ENCODE results near the gene RALGPS1.

RALGPS1 gene

DNA sequence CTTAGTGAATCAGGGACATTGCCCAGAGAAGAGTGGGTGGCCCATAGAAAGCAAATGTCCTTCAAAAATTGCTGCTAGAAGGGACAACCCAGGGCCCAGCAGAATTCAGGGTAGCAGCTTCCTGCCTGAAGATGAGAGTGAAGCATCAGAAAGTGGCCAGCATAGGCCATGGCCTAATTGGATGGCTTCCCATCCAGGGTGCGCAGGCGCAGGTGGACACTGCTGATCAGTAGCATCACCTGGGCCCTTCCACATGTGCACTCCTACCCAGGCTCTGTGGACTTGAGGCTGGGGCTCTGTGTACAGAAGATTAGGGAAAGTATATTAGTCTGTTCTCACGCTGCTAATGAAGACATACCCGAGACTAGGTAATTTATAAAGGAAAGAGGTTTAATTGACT is 291.4 kb downstream of the RALGPS1 start:
- DNase-seq (ENCODE audit: low spot score), result no peak

DNA sequence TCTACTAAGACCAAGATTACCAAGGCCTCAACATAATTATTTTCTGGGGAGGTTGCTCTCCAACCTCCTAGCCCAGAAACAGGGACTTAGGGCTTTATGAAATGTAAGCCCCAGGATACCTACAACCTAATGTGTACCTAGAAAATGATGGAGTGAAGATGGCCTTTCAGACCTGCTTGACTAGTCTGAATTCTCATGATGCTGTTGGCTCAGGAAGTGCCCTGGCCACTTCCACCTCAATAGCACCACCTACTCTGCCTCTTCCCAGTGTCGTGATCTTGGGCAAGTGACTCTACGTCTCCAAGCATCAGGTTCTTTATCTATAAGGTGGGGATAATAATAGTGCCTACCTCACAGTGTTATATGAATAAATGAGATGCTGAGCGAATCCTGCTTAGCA is 292.1 kb downstream of the RALGPS1 start:
- DNase-seq (ENCODE audit: low spot score), result no peak

DNA sequence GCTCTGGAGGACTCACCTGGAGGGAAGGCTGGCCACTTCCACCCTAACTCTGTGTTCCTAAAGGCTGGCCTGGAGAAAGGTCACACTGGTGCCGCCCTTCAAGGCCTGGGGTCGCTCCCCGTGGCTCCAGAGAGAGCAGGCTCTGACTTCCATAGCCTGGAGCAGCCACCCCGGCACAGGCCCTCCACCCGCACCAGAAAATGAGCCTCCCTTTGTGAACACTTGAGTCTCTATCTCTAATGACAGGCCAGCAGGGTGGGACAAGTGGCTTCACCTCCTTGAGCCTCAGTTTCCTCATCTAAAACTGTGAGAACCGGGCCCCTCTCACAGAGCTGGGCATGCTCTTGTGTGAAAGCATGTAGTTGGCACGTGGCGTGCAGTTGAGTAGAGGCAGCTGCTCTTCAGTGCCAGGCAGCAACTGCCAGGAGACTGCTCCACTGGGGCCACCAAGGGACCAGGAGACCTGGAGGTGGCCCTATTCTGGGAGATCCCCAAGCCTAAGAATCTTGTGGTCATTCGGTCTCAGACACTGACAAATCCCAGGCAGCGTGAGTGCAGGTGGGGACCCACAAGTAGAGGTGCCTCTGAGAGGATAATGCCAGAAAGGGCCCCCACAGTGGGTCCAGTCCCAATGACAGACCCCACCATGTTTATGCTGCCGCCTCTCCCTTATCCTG is 293.3 kb downstream of the RALGPS1 start:
- DNase-seq (ENCODE audit: low spot score), result no peak

DNA sequence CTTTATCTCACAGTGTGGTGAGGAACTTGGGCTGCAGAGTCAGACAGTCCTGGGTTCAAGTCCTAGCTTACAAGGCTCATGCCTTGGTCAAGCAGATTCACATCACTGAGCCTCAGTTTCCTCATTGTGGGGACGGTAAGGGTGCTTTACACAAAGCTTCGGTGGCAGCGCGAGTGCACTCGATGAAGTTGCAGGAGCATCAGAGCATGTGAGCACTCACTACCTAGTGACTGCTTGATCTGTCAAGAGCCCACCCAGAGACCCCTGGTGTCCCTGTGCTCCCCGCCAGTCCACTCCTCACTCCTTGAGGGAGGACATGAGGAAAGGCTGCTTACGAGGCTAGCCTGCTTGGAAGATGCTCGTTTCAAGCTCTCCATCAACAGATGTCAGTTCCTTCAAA is 293.8 kb downstream of the RALGPS1 start:
- DNase-seq (ENCODE audit: low spot score), result no peak

DNA sequence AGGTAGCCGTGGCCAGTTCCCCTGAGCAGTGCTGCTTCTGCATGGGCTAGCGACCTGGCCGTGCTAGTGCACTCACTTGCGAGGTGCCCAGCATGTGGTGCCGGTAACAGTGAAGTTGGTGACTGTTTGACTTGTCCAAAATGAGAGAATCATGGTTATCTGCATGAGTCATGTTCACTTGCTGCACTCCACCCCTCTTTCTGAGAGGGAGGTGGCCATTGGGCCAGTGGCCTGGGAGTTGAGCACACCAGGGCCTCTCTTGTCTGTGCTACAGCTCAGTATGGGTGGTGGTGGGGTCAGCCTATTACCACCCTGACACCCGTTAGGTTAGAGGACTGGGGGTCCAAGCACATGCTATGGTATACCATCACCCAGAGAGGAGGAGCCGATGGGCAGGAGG is 294.6 kb downstream of the RALGPS1 start:
- no peak for DNase-seq (ENCODE audit: low spot score)

DNA sequence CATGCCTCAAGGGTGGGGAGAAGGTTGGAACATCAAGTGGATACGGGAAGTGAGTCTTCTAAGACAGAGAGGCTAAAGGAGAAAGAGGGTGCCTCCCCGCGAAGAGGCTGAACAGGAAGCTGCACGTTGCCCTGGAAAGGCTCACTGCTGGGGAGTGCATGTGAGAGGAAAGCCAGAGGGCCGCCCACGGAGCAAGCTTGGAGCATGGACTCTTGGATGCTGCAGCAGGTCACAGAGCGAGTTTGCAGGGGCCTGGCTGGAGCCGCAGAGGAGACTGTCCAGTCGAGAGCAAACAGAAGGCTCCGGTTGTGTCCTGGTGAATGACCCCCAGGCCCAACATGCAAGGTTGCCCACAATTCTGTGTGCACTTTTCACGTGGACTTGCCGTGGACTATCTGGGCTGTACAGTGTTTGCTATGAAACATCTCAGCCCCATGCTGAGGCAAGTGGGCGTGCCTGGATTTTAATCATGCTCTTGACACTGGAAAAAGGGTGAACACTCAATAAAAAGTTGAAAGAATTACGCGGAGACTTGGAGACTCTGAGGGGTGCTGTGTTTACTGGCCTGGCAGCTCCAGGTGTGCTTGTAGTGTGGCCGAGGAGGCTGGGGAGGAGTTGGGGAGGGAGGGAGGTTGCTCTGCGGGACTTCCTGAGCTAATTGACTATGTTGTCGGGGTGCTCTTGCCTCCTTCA is 295.5 kb downstream of the RALGPS1 start:
- DNase-seq (ENCODE audit: low spot score), result no peak

DNA sequence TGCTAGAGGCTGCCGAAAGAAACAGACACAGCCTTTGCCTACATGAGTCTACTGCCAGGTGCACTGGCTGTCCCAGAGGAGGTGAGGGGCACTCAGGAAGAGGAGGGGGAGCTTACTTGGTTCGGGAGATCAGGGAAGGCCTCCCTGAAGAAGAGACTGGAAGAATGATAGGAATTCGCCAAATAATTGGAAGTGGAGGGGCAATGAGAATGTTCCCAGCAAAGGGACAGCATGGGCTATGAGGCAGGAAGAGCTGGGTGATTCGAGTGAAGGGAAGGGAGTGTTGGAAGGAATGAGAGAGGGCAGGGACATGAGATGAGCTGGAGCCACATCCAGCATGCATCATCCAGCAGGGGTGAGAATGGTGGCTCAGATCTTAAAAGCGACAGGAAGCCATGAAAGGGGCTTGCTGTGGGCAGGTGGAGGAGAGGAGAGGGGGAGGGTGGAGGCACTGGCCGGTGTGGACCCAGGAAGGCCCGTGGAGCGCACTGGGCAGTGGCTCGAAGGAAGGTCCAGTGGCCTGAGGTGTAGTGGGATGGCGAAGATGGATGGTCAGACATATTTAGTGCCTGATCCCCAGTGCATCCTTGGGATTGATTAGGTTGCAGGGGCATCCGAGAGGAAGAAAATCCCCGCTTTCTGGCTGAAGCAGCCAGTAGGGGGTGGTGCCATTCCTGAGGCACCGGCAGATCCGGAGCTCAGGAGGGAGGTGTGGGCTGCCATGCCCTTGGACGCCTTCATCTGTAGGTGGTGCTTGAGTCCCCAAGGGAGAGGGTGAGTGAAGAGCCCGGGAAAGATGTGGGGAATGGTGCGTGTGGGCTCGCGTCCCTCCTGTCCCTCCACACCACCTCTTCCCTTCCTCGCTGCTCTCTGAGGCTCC is 296.5 kb downstream of the RALGPS1 start:
- no peak for DNase-seq (ENCODE audit: low spot score)

DNA sequence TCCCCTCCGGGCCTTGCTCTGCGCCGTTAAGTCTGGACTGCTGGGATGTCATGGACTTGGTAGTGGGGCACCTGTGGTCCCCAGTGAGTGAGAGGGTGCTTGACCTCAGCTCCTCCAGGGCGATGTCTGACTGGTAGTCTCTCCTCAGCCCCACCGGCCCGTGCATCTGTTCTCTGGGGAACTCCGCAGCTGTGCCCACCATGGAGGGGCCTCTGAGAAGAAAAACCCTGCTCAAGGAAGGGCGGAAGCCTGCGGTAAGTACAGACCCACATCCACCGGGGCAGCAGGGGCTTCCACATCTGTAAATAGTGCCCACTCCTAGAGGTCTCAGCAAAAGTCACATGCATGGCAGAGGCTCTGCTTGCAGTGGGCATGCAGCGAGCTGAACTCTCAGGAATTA is 297.4 kb downstream of the RALGPS1 start:
- DNase-seq (ENCODE audit: low spot score), result no peak

DNA sequence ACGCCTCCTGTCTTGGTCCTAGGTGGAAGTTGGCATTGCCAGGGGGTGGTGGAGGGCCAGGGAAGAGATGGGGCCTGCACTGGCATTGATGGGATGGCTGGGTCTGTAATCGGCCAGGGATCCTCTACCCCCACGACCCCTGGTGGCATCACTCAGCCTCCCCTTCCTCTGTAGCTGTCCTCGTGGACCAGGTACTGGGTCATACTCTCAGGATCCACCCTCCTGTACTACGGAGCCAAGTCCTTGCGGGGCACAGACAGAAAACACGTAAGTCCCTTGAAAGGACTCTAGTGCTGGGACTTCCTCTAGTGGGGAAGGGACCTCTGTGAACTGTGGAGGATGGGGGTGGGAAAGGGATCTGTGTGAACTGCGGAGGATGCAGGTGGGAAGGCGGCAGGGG is 297.9 kb downstream of the RALGPS1 start:
- DNase-seq (ENCODE audit: low spot score), result no peak

DNA sequence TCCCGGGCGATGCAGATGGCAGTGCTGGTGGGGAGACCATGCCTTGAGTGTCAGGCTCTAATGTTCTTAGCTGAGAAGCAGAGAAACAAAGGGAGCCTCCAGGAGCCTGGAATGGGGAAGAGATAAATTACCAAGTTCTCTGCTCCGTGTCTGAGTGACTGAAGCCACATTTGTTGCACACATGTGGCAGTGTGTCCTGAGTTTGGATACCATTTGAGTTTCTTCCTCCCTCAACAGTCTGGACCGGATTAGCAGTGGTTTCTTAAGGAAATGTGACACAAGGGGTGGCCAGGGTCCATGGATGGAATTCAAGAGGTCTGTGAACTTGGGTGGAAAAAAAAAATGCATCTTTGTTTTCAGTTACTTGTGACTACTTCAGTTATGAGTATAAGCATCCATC is 299.3 kb downstream of the RALGPS1 start:
- no peak for DNase-seq (ENCODE audit: low spot score)

DNA sequence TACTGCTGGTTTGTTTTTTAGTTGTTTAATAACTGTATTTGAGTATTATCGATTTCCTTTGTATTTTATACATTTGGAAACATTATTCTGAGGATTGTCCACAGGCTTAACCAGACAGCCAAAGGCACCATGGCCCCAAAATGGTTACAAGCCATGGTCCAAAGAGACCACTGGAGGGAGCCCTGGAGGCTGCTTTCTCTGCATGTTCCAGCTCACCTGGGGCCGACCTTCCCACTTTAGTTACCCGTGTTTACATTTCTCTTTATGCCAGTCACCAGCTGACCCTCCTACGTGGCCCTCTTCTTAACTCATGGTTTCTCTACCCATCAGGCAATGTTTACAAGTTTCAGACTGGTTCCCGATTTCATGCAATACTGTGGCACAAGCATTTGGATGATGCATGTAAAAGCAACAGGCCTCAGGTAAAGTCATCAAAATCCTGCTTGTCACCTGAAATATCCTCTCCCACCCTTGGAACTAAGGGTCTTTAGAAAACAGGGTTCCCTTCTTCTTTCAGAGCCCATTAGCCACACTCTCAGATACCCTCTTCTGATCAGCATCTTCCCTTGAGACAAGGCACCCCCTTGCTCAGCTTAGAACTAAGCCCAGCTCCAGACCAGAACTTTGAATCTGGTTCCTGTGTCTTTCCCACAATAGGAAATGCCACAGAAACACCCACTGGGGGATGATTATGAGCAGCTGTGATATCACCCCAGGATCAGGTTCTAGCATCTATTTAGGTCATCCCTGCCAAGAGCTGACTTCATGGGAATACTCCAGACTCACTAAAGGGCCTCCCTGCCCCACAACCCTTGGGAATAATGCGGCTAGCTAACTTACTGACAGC is 300.1 kb downstream of the RALGPS1 start:
- DNase-seq (ENCODE audit: low spot score), result peak; percentile 70

DNA sequence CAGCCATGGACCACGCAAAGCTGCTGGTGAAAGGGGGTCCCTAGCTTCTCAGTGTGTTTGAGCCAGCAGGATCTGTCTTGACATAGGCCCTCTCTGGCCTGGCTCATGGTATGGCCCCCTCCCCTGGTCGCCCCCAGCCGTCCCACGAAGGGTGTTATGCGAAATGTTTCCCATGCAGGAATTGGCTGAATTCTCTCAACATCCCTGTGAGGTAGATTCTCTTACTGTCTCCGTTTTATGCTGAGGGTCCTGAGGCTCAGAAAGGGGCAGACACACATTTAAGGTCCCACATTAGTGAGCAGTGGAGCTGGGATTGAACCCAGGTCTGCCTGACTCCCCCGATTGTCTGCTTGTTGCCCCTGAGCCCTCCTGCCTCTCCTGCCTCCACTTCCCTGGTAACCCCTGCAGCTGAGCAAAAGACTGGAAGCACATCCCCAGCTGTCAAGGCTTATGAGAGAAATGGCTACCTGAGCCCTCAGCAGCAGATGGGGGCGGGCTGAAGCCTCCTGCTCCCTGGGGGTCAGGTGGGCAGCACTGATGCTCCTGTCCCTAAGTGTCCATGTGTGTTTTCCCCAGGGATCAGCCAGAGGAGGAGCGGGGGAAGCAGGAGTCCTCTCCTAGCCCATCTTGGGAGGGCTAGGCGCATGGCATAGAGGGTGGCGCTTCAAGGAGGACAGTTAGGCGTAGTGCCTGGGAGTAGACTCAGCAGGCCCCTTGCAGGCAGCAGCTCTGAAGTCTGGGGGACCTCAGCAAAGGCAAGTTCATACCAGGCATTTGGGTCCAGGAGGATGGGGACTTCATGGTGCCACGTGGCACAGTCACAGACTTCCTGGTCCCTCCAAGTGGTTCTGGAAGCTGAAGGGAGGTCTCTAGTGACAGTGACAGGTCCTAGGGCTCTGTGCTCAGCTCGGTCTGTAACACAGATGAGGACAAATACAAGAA is 301.0 kb downstream of the RALGPS1 start:
- no peak for DNase-seq (ENCODE audit: low spot score)

DNA sequence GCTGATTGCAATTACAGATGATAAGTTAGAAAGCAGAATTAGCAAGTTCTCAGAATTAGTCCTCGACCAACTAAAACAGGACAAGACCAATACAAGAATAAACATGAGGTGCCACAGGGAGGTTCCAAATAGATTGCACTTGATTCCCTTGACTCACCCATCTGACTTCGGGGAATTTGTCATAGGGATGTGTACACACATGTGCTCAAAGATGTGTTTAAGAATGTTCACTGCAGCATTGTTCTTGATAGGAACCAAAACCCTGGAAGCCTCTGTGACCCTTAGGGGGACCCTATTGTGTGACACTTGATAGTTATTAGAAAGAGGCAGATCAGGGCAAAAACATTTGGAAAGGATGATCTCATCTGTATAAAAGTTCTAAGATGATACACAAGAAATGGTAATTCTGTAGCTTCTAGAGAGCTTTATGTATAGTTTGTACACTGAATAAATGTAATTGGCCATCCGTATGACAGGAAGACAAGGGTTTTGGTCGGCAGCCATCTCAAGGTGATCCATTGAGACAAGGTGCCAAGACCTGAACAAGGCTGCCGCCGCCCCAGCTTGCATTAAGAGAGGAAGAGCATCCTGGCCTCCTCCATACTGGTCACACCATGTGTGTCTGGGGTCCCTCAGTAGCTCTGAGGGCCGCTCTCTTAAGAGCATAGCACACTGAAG is 301.8 kb downstream of the RALGPS1 start:
- DNase-seq (ENCODE audit: low spot score), result no peak

DNA sequence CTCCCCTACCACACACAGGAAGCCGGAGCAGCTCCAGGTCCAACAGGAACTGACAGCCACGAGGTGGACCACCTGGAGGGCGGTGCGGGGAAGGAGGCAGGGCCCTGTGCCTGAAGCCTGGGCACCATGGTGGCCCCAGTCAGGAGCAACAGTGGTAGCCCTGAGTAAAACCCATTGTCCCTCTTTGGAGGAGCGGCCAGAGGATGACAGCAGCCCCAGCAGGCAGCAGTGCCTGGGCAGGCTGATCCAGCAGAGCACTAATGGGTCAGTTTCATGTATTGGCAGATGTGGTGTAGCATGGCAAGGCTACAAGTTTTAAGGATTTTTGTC is 302.3 kb downstream of the RALGPS1 start:
- no peak for DNase-seq (ENCODE audit: low spot score)

DNA sequence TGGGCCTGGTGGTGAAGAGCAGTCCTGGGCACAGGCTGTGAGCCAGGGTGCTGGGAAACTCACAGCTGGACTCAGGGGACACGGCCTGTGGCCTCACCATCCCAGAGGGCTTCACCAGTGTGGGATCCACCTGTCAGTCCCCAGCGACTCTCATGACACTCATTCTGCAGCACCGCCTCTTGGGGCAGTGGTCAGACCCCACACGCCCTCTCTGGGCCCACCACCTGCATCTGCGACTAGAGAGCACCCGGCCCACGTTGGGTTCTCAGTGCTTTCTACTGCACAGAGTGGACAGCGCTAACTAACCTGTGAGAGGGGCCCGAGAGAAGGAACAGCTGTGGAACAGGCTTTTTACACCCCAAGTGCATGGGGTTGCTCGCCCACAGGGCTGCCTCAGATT is 304.2 kb downstream of the RALGPS1 start:
- DNase-seq (ENCODE audit: low spot score), result no peak

DNA sequence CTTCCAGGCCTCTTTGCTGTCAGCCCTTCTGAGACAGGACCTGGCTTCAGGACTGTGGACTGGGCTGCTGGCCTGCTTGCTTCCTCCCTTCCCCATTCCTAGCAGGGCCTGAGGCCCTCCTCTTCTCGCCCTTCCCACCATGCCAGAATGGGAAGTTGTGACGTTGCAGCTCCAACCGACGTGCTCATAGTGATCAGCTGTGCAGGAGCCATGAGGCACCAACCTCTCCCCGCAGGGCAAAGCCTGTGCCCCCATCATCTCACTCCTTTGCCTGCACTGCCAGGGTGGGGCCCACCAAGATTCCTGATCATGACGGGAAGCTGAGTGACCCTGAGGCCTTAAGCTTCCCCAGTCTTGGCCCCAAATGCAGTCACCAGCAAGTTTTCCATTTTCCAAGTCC is 304.9 kb downstream of the RALGPS1 start:
- DNase-seq (ENCODE audit: low spot score), result no peak

DNA sequence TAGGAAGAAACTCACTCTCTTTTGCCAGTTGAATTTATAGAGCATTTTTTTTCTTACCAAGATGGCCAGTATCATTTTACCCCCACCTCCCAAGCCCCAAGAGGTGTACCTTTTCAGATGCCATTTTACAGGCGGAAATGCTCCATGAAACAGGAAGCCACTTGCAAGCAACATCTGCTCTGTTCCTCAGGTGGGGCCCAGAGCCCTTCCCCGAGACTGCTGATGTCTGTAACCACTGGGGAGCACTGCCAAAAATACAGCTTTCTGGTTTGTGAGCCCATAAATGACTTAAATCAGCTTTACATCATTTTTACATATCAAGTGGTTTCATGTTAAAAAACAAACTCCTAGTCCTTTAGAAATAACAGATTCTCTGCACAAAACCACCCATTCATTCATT is 307.1 kb downstream of the RALGPS1 start:
- no peak for DNase-seq (ENCODE audit: low spot score)

DNA sequence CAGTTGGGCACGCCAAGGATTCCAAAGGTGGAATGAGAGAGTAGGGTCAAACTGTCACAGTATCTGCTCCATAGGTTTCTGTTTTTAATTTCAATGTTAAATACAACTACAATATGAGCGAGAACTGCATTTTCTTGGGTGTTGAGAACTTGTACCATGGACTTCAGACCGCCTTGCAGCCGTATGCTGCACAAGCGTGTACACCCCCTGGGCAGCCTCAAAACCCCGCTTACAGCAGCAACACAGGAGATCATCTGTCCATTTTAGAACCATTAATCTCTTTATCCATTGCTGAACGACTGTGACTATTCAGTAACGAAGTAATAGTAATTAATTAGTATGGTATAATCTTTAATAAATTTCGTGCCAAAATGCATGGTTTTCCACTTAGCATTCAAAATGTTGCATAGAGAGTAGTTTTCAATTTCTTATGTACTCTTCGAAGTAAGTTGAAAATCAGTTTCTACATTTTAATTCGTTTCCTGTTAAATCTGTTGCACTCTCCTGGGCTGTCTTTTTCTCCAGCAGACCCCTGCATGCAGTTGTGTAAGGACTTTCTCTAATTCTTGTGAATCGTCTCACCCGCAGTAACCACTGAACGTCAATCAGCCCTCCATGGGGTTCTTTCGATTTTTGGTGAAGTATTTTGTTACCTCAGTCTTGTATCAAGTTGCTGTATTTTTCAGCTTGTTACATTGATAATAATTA is 308.0 kb downstream of the RALGPS1 start:
- DNase-seq (ENCODE audit: low spot score), result no peak

DNA sequence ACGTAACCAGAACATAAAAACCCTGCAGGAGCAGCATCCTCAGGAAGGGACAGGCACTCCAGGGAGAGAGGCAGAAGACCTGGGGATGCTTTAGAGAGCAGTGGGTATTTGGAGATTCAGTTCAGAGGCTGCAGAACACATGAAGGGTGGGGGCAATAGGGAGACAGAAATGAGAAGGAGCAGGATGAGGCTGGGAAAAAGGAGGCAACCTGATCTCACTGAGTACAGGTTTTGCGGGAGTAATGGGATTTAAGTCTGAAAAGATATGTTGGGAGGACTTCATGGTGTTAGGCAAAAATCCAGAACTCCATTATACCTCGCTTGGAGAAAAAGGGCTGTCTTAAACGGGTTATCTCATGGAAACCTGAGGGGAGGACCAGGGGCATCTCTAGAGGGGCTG is 308.7 kb downstream of the RALGPS1 start:
- no peak for DNase-seq (ENCODE audit: low spot score)

DNA sequence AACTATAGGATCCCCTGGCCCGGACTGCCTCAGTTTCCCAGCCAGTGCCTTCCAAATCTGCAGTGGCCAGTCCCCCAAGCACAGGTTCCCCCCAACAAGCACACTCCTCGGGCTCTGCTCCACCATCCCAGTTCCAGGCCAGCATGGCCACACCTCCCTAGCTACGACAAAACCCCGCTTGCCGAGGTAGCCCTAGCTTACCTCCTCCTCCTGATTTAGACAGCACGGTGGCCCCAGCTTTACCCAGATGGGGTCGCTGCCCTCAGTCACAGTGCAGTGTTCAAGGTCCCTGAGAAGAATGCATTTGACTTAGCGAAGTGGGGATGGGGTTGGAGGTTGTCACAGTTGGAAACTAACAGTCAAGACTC is 309.2 kb downstream of the RALGPS1 start:
- DNase-seq (ENCODE audit: low spot score), result no peak

Data from SW480 (cell line).